ENCODE results near the gene SEMA6A. TPM values are rescaled to one million over a fixed set of nuclear protein-coding genes. Genes with fewer than 3 reads are reported as not detected.
A peak's percentile ranks its signal among the peaks of the same experiment; 100 is the strongest.

The SEMA6A gene
- total and polyA plus RNA-seq, 2 of the 13 experiments (the other 11 are each of a cell fraction or from before 2014, with no cell fraction given) = 5.1 to 6.5 TPM

DNA sequence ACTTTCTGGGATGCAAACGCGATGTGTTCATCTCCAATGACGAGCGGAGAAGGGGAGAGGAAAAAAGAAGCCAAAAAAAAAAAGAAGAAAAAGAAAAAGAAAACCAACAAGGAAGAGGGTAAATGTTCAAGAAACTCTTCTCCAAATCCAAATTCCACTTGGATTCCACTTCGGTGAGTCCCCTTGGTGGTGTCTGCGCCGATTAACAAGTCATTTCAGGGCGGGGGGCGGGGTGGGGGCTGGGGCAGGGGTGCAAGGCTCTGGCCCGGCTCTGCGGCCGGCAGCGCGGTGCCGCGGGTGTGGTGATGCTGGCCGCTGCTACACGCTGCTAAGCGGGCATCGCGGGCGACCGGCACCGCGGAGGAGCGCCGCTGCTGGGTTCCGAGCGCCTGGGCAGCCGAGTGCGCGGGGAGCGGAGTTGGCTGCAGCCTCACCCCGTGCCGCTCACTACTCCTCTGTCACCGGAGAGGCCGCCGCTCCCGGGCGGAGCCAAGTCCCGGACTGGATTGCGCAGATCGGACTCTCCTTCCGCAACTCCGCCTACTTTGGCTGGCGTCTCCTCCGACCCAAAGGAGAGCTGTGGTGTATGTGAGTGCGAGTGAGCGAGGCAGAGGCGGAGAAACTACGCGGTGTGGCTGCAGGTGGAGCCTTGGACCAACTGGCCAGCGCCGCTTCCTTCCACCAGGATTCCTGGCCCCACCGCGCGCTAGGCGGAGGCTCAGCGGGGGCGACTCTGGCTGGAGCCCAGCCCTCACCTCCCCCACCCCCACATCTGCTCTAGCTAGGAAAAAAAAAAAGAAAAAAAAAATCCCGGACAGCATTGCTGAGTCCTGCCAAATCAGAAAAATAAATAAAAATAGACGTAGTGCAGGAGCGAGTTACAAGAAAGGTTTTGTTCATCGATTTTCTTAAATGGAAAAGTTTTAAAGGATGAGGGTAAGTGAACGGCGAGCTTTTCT is at the start of gene SEMA6A (continued):
- 0 out of 2 replicates have a peak, but pooled peaks have one; percentile 26 for TF ChIP-seq HMG20B (CRISPR knock-in tag; conservative IDR thresholded peaks at IDR 0.05)
- TF ChIP-seq MTA1 (CRISPR knock-in tag; IDR thresholded peaks at IDR 0.05; ENCODE audit: borderline replicate concordance) = peak; percentile 21; the same call in 1 of the 2 replicates
- no peak for TF ChIP-seq NAIF1 (CRISPR knock-in tag; IDR thresholded peaks at IDR 0.05; ENCODE audit: borderline replicate concordance)
- 0 out of 2 replicates have a peak, but pooled peaks have one; percentile 19 for TF ChIP-seq RXRB (CRISPR knock-in tag; IDR thresholded peaks at IDR 0.05; ENCODE audit: borderline replicate concordance)
- peak; percentile 63 for TF ChIP-seq TEAD3 (CRISPR knock-in tag; optimal IDR thresholded peaks at IDR 0.05; ENCODE audit: borderline replicate concordance)
- TF ChIP-seq, protein P1, sequence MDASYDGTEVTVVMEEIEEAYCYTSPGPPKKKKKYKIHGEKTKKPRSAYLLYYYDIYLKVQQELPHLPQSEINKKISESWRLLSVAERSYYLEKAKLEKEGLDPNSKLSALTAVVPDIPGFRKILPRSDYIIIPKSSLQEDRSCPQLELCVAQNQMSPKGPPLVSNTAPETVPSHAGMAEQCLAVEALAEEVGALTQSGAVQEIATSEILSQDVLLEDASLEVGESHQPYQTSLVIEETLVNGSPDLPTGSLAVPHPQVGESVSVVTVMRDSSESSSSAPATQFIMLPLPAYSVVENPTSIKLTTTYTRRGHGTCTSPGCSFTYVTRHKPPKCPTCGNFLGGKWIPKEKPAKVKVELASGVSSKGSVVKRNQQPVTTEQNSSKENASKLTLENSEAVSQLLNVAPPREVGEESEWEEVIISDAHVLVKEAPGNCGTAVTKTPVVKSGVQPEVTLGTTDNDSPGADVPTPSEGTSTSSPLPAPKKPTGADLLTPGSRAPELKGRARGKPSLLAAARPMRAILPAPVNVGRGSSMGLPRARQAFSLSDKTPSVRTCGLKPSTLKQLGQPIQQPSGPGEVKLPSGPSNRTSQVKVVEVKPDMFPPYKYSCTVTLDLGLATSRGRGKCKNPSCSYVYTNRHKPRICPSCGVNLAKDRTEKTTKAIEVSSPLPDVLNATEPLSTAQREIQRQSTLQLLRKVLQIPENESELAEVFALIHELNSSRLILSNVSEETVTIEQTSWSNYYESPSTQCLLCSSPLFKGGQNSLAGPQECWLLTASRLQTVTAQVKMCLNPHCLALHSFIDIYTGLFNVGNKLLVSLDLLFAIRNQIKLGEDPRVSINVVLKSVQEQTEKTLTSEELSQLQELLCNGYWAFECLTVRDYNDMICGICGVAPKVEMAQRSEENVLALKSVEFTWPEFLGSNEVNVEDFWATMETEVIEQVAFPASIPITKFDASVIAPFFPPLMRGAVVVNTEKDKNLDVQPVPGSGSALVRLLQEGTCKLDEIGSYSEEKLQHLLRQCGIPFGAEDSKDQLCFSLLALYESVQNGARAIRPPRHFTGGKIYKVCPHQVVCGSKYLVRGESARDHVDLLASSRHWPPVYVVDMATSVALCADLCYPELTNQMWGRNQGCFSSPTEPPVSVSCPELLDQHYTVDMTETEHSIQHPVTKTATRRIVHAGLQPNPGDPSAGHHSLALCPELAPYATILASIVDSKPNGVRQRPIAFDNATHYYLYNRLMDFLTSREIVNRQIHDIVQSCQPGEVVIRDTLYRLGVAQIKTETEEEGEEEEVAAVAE (CRISPR knock-in tag; IDR thresholded peaks at IDR 0.05; ENCODE audit: borderline replicate concordance) = peak; percentile 46; the same call in 1 of the 2 replicates
- TF ChIP-seq KDM2A (CRISPR knock-in tag; IDR thresholded peaks at IDR 0.05; ENCODE audit: borderline replicate concordance, low read depth) = peak; percentile 70; the same call in 1 of the 2 replicates
- TF ChIP-seq, protein P2, sequence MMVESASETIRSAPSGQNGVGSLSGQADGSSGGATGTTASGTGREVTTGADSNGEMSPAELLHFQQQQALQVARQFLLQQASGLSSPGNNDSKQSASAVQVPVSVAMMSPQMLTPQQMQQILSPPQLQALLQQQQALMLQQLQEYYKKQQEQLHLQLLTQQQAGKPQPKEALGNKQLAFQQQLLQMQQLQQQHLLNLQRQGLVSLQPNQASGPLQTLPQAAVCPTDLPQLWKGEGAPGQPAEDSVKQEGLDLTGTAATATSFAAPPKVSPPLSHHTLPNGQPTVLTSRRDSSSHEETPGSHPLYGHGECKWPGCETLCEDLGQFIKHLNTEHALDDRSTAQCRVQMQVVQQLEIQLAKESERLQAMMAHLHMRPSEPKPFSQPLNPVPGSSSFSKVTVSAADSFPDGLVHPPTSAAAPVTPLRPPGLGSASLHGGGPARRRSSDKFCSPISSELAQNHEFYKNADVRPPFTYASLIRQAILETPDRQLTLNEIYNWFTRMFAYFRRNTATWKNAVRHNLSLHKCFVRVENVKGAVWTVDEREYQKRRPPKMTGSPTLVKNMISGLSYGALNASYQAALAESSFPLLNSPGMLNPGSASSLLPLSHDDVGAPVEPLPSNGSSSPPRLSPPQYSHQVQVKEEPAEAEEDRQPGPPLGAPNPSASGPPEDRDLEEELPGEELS (CRISPR knock-in tag; IDR thresholded peaks at IDR 0.05) = peak; percentile 25; the same call in 1 of the 2 replicates
- TF ChIP-seq ZNF782 (CRISPR knock-in tag; IDR thresholded peaks at IDR 0.05; ENCODE audit: borderline replicate concordance) = no peak
- TF ChIP-seq, protein P3, sequence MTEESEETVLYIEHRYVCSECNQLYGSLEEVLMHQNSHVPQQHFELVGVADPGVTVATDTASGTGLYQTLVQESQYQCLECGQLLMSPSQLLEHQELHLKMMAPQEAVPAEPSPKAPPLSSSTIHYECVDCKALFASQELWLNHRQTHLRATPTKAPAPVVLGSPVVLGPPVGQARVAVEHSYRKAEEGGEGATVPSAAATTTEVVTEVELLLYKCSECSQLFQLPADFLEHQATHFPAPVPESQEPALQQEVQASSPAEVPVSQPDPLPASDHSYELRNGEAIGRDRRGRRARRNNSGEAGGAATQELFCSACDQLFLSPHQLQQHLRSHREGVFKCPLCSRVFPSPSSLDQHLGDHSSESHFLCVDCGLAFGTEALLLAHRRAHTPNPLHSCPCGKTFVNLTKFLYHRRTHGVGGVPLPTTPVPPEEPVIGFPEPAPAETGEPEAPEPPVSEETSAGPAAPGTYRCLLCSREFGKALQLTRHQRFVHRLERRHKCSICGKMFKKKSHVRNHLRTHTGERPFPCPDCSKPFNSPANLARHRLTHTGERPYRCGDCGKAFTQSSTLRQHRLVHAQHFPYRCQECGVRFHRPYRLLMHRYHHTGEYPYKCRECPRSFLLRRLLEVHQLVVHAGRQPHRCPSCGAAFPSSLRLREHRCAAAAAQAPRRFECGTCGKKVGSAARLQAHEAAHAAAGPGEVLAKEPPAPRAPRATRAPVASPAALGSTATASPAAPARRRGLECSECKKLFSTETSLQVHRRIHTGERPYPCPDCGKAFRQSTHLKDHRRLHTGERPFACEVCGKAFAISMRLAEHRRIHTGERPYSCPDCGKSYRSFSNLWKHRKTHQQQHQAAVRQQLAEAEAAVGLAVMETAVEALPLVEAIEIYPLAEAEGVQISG (CRISPR knock-in tag; IDR thresholded peaks at IDR 0.05) = peak; percentile 57
- peak; percentile 58 for TF ChIP-seq GFI1 (CRISPR knock-in tag; IDR thresholded peaks at IDR 0.05; ENCODE audit: borderline replicate concordance)
- no peak for TF ChIP-seq CCAR2 (optimal IDR thresholded peaks at IDR 0.05; ENCODE audit: low read depth, low read length)
- TF ChIP-seq KMT2A (CRISPR knock-in tag; IDR thresholded peaks at IDR 0.05) = 0 out of 2 replicates have a peak, but pooled peaks have one; percentile 63
- no peak for TF ChIP-seq ARNTL (CRISPR knock-in tag; IDR thresholded peaks at IDR 0.05)
- TF ChIP-seq, protein P4, sequence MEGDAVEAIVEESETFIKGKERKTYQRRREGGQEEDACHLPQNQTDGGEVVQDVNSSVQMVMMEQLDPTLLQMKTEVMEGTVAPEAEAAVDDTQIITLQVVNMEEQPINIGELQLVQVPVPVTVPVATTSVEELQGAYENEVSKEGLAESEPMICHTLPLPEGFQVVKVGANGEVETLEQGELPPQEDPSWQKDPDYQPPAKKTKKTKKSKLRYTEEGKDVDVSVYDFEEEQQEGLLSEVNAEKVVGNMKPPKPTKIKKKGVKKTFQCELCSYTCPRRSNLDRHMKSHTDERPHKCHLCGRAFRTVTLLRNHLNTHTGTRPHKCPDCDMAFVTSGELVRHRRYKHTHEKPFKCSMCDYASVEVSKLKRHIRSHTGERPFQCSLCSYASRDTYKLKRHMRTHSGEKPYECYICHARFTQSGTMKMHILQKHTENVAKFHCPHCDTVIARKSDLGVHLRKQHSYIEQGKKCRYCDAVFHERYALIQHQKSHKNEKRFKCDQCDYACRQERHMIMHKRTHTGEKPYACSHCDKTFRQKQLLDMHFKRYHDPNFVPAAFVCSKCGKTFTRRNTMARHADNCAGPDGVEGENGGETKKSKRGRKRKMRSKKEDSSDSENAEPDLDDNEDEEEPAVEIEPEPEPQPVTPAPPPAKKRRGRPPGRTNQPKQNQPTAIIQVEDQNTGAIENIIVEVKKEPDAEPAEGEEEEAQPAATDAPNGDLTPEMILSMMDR (CRISPR knock-in tag; IDR thresholded peaks at IDR 0.05) = peak; percentile 34

Data from HepG2 (cell line).